HEK293 (cell line): ENCODE results near the gene LPGAT1.
A peak's percentile ranks its signal among the peaks of the same experiment; 100 is the strongest.

Experiments used
- CTCF ChIA-PET: fragments of 350-600 bp; formaldehyde crosslinking; extraction: SDS; loops from one replicate; lab custom pipeline; 2021; ENCODE audit warnings: antibody characterized with exemption; lab: Yijun Ruan, JAX
- POLR2A ChIA-PET: fragments of 300-600 bp; formaldehyde crosslinking; extraction: SDS; loops from one replicate; lab custom pipeline; 2020; ENCODE audit warnings: antibody characterized with exemption, inconsistent platforms; lab: Yijun Ruan, JAX
- H3K27ac ChIP-seq: fragments of 200-500 bp; sonication (Bioruptor generic); 2 replicates; pipeline ENCODE4 v1.5.1; 2014; ENCODE audit warnings: low read depth, low read length, control low read depth, inconsistent platforms; ENCODE audit errors: extremely low read depth
- H3K36me3 ChIP-seq, 2 experiments: fragments of 200-500 bp in 1 of 2; sonication (Bioruptor generic) in 1 of 2; 1 replicate in 1 of 2; 2 replicates in 1 of 2; pipeline ENCODE4 v1.5.1; 2014 to 2017; ENCODE audit warnings: inconsistent platforms in 2 of 2, low read length in 2 of 2; ENCODE audit not compliant: control insufficient read depth in 2 of 2, insufficient read depth in 1 of 2
- H3K4me1 ChIP-seq: fragments of 200-500 bp; sonication (Bioruptor generic); 2 replicates; pipeline ENCODE4 v1.5.1; 2014; ENCODE audit warnings: mild to moderate bottlenecking, low read length, inconsistent platforms; ENCODE audit not compliant: control insufficient read depth, insufficient read depth
- H3K4me3 ChIP-seq: 2 replicates; pipeline ENCODE4 v1.5.1; 2011; ENCODE audit warnings: low read depth, mild to moderate bottlenecking, control low read depth, low read length, moderate library complexity
- H3K9me3 ChIP-seq: fragments of 200-500 bp; sonication (Bioruptor generic); 2 replicates; pipeline ENCODE4 v1.5.1; 2014; ENCODE audit warnings: low read depth, low read length, inconsistent platforms; ENCODE audit not compliant: control insufficient read depth, insufficient read depth
- BCL11A ChIP-seq: fragments of 450-650 bp; formaldehyde crosslinking; IDR thresholded peaks from 2 replicates; pipeline ENCODE4 v1.5.1; 2016; ENCODE audit warnings: low read depth, missing biosample characterization, missing genetic modification characterization
- PATZ1 ChIP-seq: fragments of 450-650 bp; formaldehyde crosslinking; IDR thresholded peaks from 2 replicates; pipeline ENCODE4 v1.5.1; 2016; ENCODE audit warnings: missing biosample characterization, missing genetic modification characterization
- REST ChIP-seq: fragments of 450-650 bp; formaldehyde crosslinking; IDR thresholded peaks from 2 replicates; pipeline ENCODE4 v1.5.1; 2016; ENCODE audit warnings: missing biosample characterization, missing genetic modification characterization
- ZNF112 ChIP-seq: fragments of 450-650 bp; formaldehyde crosslinking; IDR thresholded peaks from 2 replicates; pipeline ENCODE4 v1.5.0; 2017; ENCODE audit warnings: missing biosample characterization, missing genetic modification characterization
- ZNF18 ChIP-seq: fragments of 450-650 bp; formaldehyde crosslinking; IDR thresholded peaks from 2 replicates; pipeline ENCODE4 v1.5.1; 2016; ENCODE audit warnings: missing biosample characterization, missing genetic modification characterization
- ZNF239 ChIP-seq: fragments of 450-650 bp; formaldehyde crosslinking; IDR thresholded peaks from 2 replicates; pipeline ENCODE4 v1.5.1; 2016; ENCODE audit warnings: missing biosample characterization, missing genetic modification characterization
- ZNF324 ChIP-seq: fragments of 450-650 bp; formaldehyde crosslinking; IDR thresholded peaks from 2 replicates; pipeline ENCODE4 v1.5.1; 2016; ENCODE audit warnings: missing biosample characterization, missing genetic modification characterization
- ZNF362 ChIP-seq: fragments of 450-650 bp; formaldehyde crosslinking; IDR thresholded peaks from 2 replicates; pipeline ENCODE4 v1.5.1; 2016; ENCODE audit warnings: missing biosample characterization, missing genetic modification characterization
- ZNF473 ChIP-seq: fragments of 450-650 bp; formaldehyde crosslinking; IDR thresholded peaks from 2 replicates; pipeline ENCODE4 v1.5.1; 2017; ENCODE audit warnings: missing biosample characterization, missing genetic modification characterization
- ZNF48 ChIP-seq: fragments of 450-650 bp; formaldehyde crosslinking; IDR thresholded peaks from 2 replicates; pipeline ENCODE4 v1.5.1; 2016; ENCODE audit warnings: missing biosample characterization, missing genetic modification characterization
- ZNF626 ChIP-seq: fragments of 450-650 bp; sonication (Bioruptor Pico); formaldehyde crosslinking; IDR thresholded peaks from 2 replicates; pipeline ENCODE4 v1.5.1; 2018; ENCODE audit warnings: missing biosample characterization, missing genetic modification characterization, inconsistent platforms
- ZNF639 ChIP-seq: fragments of 450-650 bp; formaldehyde crosslinking; IDR thresholded peaks from 2 replicates; pipeline ENCODE4 v1.5.1; 2016; ENCODE audit warnings: missing biosample characterization, missing genetic modification characterization
- ZSCAN30 ChIP-seq: fragments of 450-650 bp; IDR thresholded peaks from 2 replicates; pipeline ENCODE4 v1.5.1; 2018; ENCODE audit warnings: missing biosample characterization, mild to moderate bottlenecking, missing genetic modification characterization, moderate library complexity
- ZSCAN4 ChIP-seq: fragments of 450-650 bp; formaldehyde crosslinking; IDR thresholded peaks from 2 replicates; pipeline ENCODE4 v1.5.1; 2017; ENCODE audit warnings: missing biosample characterization, missing genetic modification characterization

Gene LPGAT1

GRCh38 chr1:211828584-211829342 is 1.8 kb downstream of the LPGAT1 start:
- no peak overlapping the region for H3K27ac ChIP-seq
- H3K36me3 ChIP-seq = peaks cover 8 to 24% of the 10 kb centered on the region in 2 experiments; a peak in 2 of 3 replicates
- peak overlapping the region; percentile 52 for H3K4me3 ChIP-seq
- no peaks in the 10 kb centered on the region for H3K4me1 ChIP-seq
- ChIA-PET CTCF (interaction anchor here (0.6 to 4.2 kb wide), 8 partner anchors 9 to 442 kb away, joined by 3 to 31 read pairs (median 4); partner anchors contain the start of genes DTL and INTS7), POLR2A (interaction anchor here (0.6 to 1.3 kb wide), 2 partner anchors 99 to 207 kb away, joined by 3 to 5 read pairs; partner anchors contain the start of genes DTL and INTS7)
- TF ChIP-seq ZNF239 = no peak
- TF ChIP-seq ZNF362 (tag by site-specific recombination) = no peak
- peak; percentile 62; the same call in 1 of the 2 replicates for TF ChIP-seq REST
- H3K9me3 ChIP-seq = no peaks in the 10 kb centered on the region

- ChIA-PET CTCF (interaction anchor here (0.9 to 4.2 kb wide), 3 partner anchors 17 to 128 kb away, joined by 3 to 31 read pairs (median 6); no protein-coding TSS in a partner anchor), POLR2A (no interaction called here)
Measured at GRCh38 chr1:211827051-211827450, 3.5 kb downstream of the LPGAT1 start.

More at GRCh38 chr1:211827051-211827450, 3.5 kb downstream of the LPGAT1 start:
- no peak for TF ChIP-seq ZNF639 (tag by site-specific recombination)
- no peak for TF ChIP-seq ZNF48 (tag by site-specific recombination)
- TF ChIP-seq ZNF324 (tag by site-specific recombination) = no peak
- TF ChIP-seq ZNF18 (tag by site-specific recombination) = no peak
- TF ChIP-seq PATZ1 = no peak
- no peak for TF ChIP-seq BCL11A (tag by site-specific recombination)
- no peak for TF ChIP-seq ZNF473 (tag by site-specific recombination)
- TF ChIP-seq ZNF112 (tag by site-specific recombination) = no peak
- TF ChIP-seq ZSCAN4 (tag by site-specific recombination) = no peak
- no peak for TF ChIP-seq ZSCAN30 (tag by site-specific recombination)
- no peak for TF ChIP-seq ZNF626
- TF ChIP-seq, all 188 proteins: peak for 0
- H3K36me3 ChIP-seq = peaks cover 12 to 28% of the 10 kb centered on the region in 2 experiments; a peak in 2 of 3 replicates
- no peak overlapping the region for H3K27ac ChIP-seq
- H3K4me1 ChIP-seq = no peaks in the 10 kb centered on the region
- no peak overlapping the region for H3K4me3 ChIP-seq
- no peaks in the 10 kb centered on the region for H3K9me3 ChIP-seq
